IPS DF 19.7 (cell line): ENCODE results near the gene ITPRID2.

ENCODE experiments used
- DNase-seq: peaks from one replicate; pipeline ENCODE4 v3.0.0-alpha.2; 2013; ENCODE audit warnings: low read depth, low spot score

ITPRID2 gene

GRCh38 chr2:181882246-181883020 lies 9.1 kb upstream of the ITPRID2 start:
- DNase-seq: no peak

- no peak for DNase-seq
Observed at GRCh38 chr2:181884601-181885000, 6.9 kb upstream of the ITPRID2 start.

- no peak for DNase-seq
Observed at GRCh38 chr2:181885096-181885495, 6.4 kb upstream of the ITPRID2 start.

- DNase-seq: no peak
Observed at GRCh38 chr2:181886192-181886591, 5.3 kb upstream of the ITPRID2 start.

DNA sequence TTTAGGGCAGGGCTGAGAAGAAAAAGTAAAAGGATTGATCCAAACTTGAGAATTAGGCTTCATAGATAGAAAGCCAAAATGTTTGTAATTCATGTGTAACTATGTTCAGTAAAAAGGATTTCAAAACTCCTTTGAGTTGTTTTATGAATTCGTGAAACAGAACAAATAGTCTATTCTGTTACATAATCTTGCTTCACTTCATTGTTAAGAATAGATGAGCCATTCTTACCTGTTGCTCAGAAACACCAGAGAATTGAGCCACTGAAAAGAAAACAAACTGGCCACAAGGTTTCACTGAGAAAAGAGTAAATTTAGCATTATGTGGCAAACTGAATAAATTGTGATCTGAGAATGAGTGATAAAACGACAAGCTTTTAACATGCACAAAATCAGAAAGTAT lies 4.5 kb upstream of the ITPRID2 start:
- no peak for DNase-seq

- no peak for DNase-seq
Observed at GRCh38 chr2:181889776-181890175, 1.8 kb upstream of the ITPRID2 start.

DNA sequence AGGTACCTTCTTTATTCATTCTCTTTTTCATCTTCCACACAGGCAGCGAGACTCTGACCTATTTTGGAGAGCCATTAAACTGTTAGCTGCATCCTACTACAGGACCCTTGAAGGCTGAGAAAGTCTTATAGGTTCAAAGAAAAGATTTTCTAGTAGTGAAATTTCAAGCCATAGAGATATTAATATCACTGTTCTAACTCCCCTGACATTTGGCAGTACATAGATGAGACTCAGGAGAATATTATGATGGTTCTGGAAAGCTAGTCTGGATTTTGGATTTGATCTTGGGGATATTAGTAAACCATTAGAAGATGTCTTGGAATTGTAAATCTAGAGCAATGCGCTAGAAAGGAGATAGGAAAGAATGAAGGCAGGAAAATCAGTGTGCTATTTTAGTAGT lies 1.3 kb upstream of the ITPRID2 start:
- no peak for DNase-seq

GRCh38 chr2:181891966-181892798 lies 652 bp downstream of the ITPRID2 start:
- DNase-seq: no peak

- no peak for DNase-seq
Observed at GRCh38 chr2:181892799-181893435, 1.4 kb downstream of the ITPRID2 start.

GRCh38 chr2:181894381-181894780 lies 2.9 kb downstream of the ITPRID2 start:
- no peak for DNase-seq

- DNase-seq: no peak
Observed at GRCh38 chr2:181895818-181896217, 4.3 kb downstream of the ITPRID2 start.

GRCh38 chr2:181896286-181896685 lies 4.8 kb downstream of the ITPRID2 start:
- DNase-seq: no peak

DNA sequence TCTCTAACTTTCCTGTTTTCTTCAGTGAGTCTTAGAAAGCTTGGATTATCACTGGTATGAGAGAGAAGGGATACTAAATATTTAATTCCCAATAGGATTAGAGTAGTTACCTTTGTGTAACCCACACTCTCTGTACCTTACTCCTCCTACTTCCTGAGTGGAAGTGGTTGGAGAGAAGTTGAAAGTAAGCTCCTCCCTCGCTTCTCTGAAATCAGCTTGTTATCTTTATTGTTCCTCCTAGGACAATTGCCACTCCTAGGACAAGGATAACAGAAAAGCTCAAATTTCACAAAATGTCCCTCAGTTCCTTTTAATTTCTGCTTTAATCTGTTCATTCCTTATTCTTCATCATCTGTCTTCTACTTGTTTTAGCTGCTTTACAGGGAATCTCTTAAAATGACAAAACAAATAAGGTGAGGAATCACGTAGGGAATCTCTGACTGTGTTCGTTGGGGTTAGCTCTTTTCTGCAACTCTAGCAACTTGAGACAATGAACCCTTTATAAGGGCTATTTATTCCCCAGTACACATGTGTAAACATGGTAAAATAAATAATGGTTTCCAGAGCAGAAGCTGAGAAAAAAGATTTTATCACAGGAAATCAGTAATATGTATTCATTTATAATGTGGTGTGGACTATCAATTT lies 8.6 kb downstream of the ITPRID2 start:
- DNase-seq: no peak

GRCh38 chr2:181902625-181903024 lies 11.1 kb downstream of the ITPRID2 start:
- no peak for DNase-seq

GRCh38 chr2:181904022-181904632 lies 12.6 kb downstream of the ITPRID2 start:
- DNase-seq: no peak

DNA sequence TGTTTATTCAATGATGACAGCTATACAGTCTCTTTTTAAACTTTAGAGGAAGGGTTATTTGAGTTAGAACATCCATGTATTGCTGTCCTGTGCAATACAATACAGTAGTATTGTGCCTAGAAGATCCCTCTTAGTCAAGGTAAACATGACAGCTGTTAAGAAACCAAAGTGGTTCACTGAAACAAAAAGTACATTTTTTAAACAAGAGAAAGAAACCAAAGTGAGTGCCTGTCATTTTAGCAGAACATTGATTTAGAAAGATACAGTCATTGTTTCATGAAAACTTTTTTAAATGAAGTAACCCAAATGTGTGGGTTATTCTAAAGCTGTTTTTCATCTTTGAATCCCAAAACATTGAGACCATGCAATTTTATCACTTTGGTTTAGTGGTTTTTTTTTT lies 15.5 kb downstream of the ITPRID2 start:
- no peak for DNase-seq

- no peak for DNase-seq
Observed at GRCh38 chr2:181907635-181908034, 16.1 kb downstream of the ITPRID2 start.

GRCh38 chr2:181910028-181910831 lies 18.7 kb downstream of the ITPRID2 start:
- DNase-seq: no peak

DNA sequence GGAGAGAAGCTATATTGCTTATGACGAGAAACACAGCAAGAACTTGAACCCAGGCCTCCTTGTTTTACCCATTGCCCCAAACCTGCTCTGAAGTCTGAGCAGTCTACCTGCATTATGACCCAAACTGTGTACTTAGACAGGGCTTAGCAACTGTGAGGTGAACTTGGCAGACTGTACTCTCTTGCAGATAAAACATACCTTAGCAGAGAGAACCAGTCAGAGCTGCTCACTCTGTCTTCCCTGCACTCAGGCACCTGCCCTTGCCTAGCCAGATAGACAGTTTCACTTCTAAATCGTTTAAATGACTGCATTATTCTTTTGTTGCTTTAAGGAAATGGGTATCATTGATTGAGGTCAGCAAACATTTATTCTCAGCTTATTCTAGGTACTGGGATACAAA lies 20.3 kb downstream of the ITPRID2 start:
- DNase-seq: no peak

DNA sequence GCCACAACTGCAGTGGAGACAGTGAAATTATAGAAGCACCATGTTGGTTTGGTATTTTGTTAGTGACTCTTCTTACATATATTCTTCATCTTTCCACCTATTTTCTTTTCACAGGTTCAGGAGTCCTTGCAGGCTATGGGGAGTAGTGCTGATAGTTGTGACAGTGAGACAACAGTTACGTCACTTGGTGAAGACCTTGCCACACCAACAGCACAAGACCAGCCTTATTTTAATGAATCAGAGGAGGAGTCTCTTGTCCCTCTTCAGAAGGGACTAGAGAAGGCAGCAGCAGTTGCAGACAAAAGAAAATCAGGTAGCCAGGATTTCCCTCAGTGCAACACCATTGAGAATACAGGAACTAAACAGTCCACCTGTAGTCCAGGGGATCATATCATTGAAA lies 23.6 kb downstream of the ITPRID2 start:
- DNase-seq: no peak
